GM12878 (cell line): Measurements from ENCODE around the gene SPOCK1. TPM values are rescaled to one million over a fixed set of nuclear protein-coding genes. Genes with fewer than 3 reads are reported as not detected.
"Not testable (repeated sequence)": the region's sequence is repeated elsewhere in the genome, so short reads cannot be mapped to it uniquely, and the experiment has no call there.

Source experiments
- ATAC-seq: fragments of 200-7000 bp; cut with Tn5 transposase; 3 replicates; pipeline ENCODE4 v1.9.1; 2020; ENCODE audit warnings: mild to moderate bottlenecking, moderate library complexity
- BruUV-seq: library from RNA; stranded (reverse); fragments of 400-500 nt; replicated peaks from 2 replicates; lab custom pipeline; 2021; lab: Mats Ljungman, UMichigan
- CTCF ChIA-PET: fragments of 300-600 bp; sonication (Branson Sonifier 250); formaldehyde crosslinking; extraction: SDS; loops from one replicate; lab custom pipeline; 2021; ENCODE audit warnings: inconsistent platforms; lab: Yijun Ruan, JAX
- POLR2A ChIA-PET: fragments of 350-600 bp; formaldehyde crosslinking; extraction: SDS; loops from one replicate; lab custom pipeline; 2021; ENCODE audit warnings: inconsistent platforms; lab: Charles Lee
- RAD21 ChIA-PET: fragments of 300-600 bp; sonication (Branson Sonifier 250); formaldehyde crosslinking; loops from one replicate; lab custom pipeline; 2023; ENCODE audit warnings: antibody characterized with exemption; ENCODE audit not compliant: unreplicated experiment; lab: Charles Lee
- SMC1A ChIA-PET: fragments of 300-600 bp; sonication (Branson Sonifier 250); formaldehyde crosslinking; loops from one replicate; lab custom pipeline; 2023; ENCODE audit not compliant: unreplicated experiment, uncharacterized antibody; lab: Charles Lee
- DNase-seq: peaks from one replicate; pipeline ENCODE4 v3.0.0-alpha.2; 2011; ENCODE audit warnings: low read depth, low spot score
- FAIRE-seq: peaks from 3 replicates; lab custom pipeline; 2011; peaks lifted over from hg19 to GRCh38; lab: Jason Lieb, UNC
- H2AFZ ChIP-seq: 2 replicates; pipeline ENCODE4 v1.6.0; 2011; ENCODE audit warnings: low read depth, low read length, control low read depth; ENCODE audit not compliant: control insufficient read depth
- H3K27ac ChIP-seq: 2 replicates; pipeline ENCODE4 v1.5.1; 2011; ENCODE audit warnings: control low read depth; ENCODE audit not compliant: control insufficient read depth, insufficient read depth
- H3K27me3 ChIP-seq, 2 experiments: replicated peaks in 1 of 2; 2 replicates each; pipeline versions ENCODE4 v1.6.0 to v1.6.1; 2011; ENCODE audit warnings: low read length in 1 of 2; ENCODE audit not compliant: control insufficient read depth in 2 of 2, insufficient read depth in 2 of 2
- H3K36me3 ChIP-seq, 2 experiments: 2 replicates each; pipeline ENCODE4 v1.5.1; 2011; ENCODE audit warnings: low read length in 1 of 2; ENCODE audit not compliant: control insufficient read depth in 2 of 2, insufficient read depth in 2 of 2
- H3K4me1 ChIP-seq: 2 replicates; pipeline ENCODE4 v1.6.1; 2011; ENCODE audit warnings: mild to moderate bottlenecking, low read length, moderate library complexity, mixed read lengths; ENCODE audit not compliant: control insufficient read depth, insufficient read depth
- H3K4me2 ChIP-seq: 2 replicates; pipeline ENCODE4 v1.6.0; 2011; ENCODE audit warnings: control low read depth; ENCODE audit not compliant: control insufficient read depth, insufficient read depth
- H3K4me3 ChIP-seq: fragments of 200-600 bp; sonication (generic); 2 replicates; pipeline ENCODE4 v1.5.1; 2016
- H3K79me2 ChIP-seq: 2 replicates; pipeline ENCODE4 v1.6.0; 2011; ENCODE audit warnings: low read length; ENCODE audit not compliant: control insufficient read depth, insufficient read depth
- H3K9ac ChIP-seq: 2 replicates; pipeline ENCODE4 v1.8.0; 2011; ENCODE audit warnings: low read length, control low read depth, mixed read lengths; ENCODE audit not compliant: control insufficient read depth, insufficient read depth
- H3K9me3 ChIP-seq: replicated peaks from 3 replicates; pipeline ENCODE4 v1.5.1; 2011; ENCODE audit warnings: mild to moderate bottlenecking, low read length; ENCODE audit not compliant: control insufficient read depth, insufficient read depth
- H4K20me1 ChIP-seq: 2 replicates; pipeline ENCODE4 v1.6.0; 2011; ENCODE audit not compliant: control insufficient read depth, insufficient read depth
- WGBS: methylation state at CpG from one replicate; pipeline ENCODE4 v1.1.6; 2016; ENCODE audit warnings: low lambda C conversion rate; ENCODE audit not compliant: insufficient replicate concordance, insufficient coverage; ENCODE audit errors: missing lambda C conversion rate; 5-methylcytosine and 5-hydroxymethylcytosine counted together
- in situ Hi-C: fragments of 300-500 bp; cut with MboI; formaldehyde crosslinking; loops from 9 replicates; pipeline ENCODE4 v1.14.3; 2018; ENCODE audit warnings: mixed read lengths
- intact Hi-C: fragments of 100-400 bp; cut with micrococcal nuclease; formaldehyde crosslinking; loops from one replicate; pipeline ENCODE4 v1.14.2; 2022; ENCODE audit not compliant: unreplicated experiment
- polyA plus RNA-seq, 11 experiments: library from polyadenylated mRNA; depleted of rRNA in 4 of 11; unstranded in 6 of 11; stranded (reverse) in 5 of 11; fragments of >200 nt; fragmentation: Nextera tagmentation in 4 of 11; fragmentation: Illumina TruSeq in 1 of 11; extraction: Ambion mirVana in 4 of 11; extraction: Trizol in 1 of 11; gene quantifications; 1 replicate in 1 of 11; 2 replicates in 10 of 11; pipeline versions ENCODE4 v1.2.1 to v1.2.3, GENCODE V29; 2011 to 2016; ENCODE audit warnings: inconsistent platforms in 2 of 11, missing spikeins in 2 of 11, low read depth in 1 of 11
- total RNA-seq, 4 experiments: library from RNA; depleted of rRNA in 3 of 4; stranded (reverse); fragments of >200 nt in 3 of 4; fragmentation: Illumina TruSeq in 1 of 4; extraction: Trizol in 1 of 4; gene quantifications; 2 replicates each; pipeline versions ENCODE4 v1.2.1 to v1.2.3, GENCODE V29; 2013 to 2021
- TF ChIP-seq, protein P1 (sequence below): fragments of 450-650 bp; IDR thresholded peaks from 2 replicates; pipeline ENCODE4 v1.6.1; 2018; ENCODE audit warnings: borderline replicate concordance, mild to moderate bottlenecking; ENCODE audit not compliant: partially characterized antibody

The SPOCK1 gene
- total and polyA plus RNA-seq, 10 of the 15 experiments (the other 5 are each of a cell fraction or from before 2014, with no cell fraction given): 0.06 to 0.68 (median 0.25) TPM; not detected in 3

- in situ Hi-C loops: not testable (repeated sequence)
These were observed 108.1 kb downstream of the SPOCK1 start for GRCh38 chr5:137391044-137391443.

GRCh38 chr5:137389042-137389441 lies 110.1 kb downstream of the SPOCK1 start:
- no peak for DNase-seq
- in situ Hi-C loops (no loop called here), intact Hi-C loops (no loop called here)
- H3K79me2 ChIP-seq: no peaks in the 10 kb centered on the region
- no peak overlapping the region for H3K27ac ChIP-seq
- ATAC-seq: no peak
- 0% methylated on average over 1 of the region's 1 CpG for WGBS
- H2AFZ ChIP-seq: no peak overlapping the region
- no peak overlapping the region for H3K4me2 ChIP-seq
- ChIA-PET RAD21 (no interaction called here), POLR2A (no interaction called here), CTCF (no interaction called here), SMC1A (no interaction called here)
- H3K4me1 ChIP-seq: no peaks in the 10 kb centered on the region
- no peak overlapping the region for H3K9ac ChIP-seq
- no peaks in the 10 kb centered on the region for H4K20me1 ChIP-seq
- no peaks in the 10 kb centered on the region; a peak in 1 of 4 replicates for H3K27me3 ChIP-seq
- BruUV-seq: no TSS peak
- TF ChIP-seq, protein P1, sequence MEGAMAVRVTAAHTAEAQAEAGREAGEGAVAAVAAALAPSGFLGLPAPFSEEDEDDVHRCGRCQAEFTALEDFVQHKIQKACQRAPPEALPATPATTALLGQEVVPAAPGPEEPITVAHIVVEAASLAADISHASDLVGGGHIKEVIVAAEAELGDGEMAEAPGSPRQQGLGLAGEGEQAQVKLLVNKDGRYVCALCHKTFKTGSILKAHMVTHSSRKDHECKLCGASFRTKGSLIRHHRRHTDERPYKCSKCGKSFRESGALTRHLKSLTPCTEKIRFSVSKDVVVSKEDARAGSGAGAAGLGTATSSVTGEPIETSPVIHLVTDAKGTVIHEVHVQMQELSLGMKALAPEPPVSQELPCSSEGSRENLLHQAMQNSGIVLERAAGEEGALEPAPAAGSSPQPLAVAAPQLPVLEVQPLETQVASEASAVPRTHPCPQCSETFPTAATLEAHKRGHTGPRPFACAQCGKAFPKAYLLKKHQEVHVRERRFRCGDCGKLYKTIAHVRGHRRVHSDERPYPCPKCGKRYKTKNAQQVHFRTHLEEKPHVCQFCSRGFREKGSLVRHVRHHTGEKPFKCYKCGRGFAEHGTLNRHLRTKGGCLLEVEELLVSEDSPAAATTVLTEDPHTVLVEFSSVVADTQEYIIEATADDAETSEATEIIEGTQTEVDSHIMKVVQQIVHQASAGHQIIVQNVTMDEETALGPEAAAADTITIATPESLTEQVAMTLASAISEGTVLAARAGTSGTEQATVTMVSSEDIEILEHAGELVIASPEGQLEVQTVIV: no peak
- H3K4me3 ChIP-seq: no peak overlapping the region
- no peaks in the 10 kb centered on the region for H3K9me3 ChIP-seq
- H3K36me3 ChIP-seq: no peaks in the 10 kb centered on the region
- FAIRE-seq: no peak

More at GRCh38 chr5:137391044-137391443, 108.1 kb downstream of the SPOCK1 start:
- BruUV-seq, intact Hi-C loops, SMC1A ChIA-PET, H4K20me1 ChIP-seq, H2AFZ ChIP-seq, H3K36me3 ChIP-seq, ATAC-seq, H3K4me1 ChIP-seq, H3K4me2 ChIP-seq, H3K27me3 ChIP-seq, FAIRE-seq, CTCF ChIA-PET, H3K27ac ChIP-seq, H3K9ac ChIP-seq, H3K9me3 ChIP-seq, H3K79me2 ChIP-seq, POLR2A ChIA-PET, RAD21 ChIA-PET, DNase-seq, H3K4me3 ChIP-seq: not testable (repeated sequence)
- WGBS: 7% methylated on average over 7 of the region's 7 CpGs
